Left lung (tissue), 10 donors: ENCODE results near the gene DAGLA. TPM values are rescaled to one million over a fixed set of nuclear protein-coding genes. Genes with fewer than 3 reads are reported as not detected.

ENCODE experiments used
- ATAC-seq: fragments of 200-7000 bp; cut with Tn5 transposase; one replicate; pipeline ENCODE4 v1.9.1; 2020; ENCODE audit warnings: moderate library complexity
- DNase-seq, 4 donors: peaks; one replicate each; pipeline ENCODE4 v3.0.0-alpha.2; 2013 to 2020
- H3K27ac ChIP-seq, 2 donors: fragments of 200-600 bp; sonication (generic) in 1 of 2; one replicate each; pipeline versions ENCODE4 v1.5.0 to v1.8.0; 2020 to 2021
- H3K27me3 ChIP-seq, 2 donors: fragments of 200-600 bp; sonication (generic) in 1 of 2; one replicate each; pipeline versions ENCODE4 v1.5.0 to v1.8.0; 2020 to 2021
- H3K36me3 ChIP-seq, 2 donors: fragments of 200-600 bp; sonication (generic) in 1 of 2; one replicate each; pipeline versions ENCODE4 v1.5.0 to v1.8.0; 2020 to 2021
- H3K4me1 ChIP-seq, 2 donors: fragments of 200-600 bp; one replicate each; pipeline ENCODE4 v1.8.0; 2021
- H3K4me3 ChIP-seq, 2 donors: fragments of 200-600 bp; sonication (generic) in 1 of 2; one replicate each; pipeline versions ENCODE4 v1.5.0 to v1.8.0; 2020 to 2021; ENCODE audit warnings: mild to moderate bottlenecking in 1 of 2
- H3K9me3 ChIP-seq, 2 donors: fragments of 200-600 bp; sonication (generic) in 1 of 2; one replicate each; pipeline versions ENCODE4 v1.5.0 to v1.8.0; 2020 to 2021
- CTCF ChIP-seq, 2 donors: fragments of 200-600 bp; sonication (generic) in 1 of 2; IDR thresholded peaks; one replicate each; pipeline versions ENCODE4 v1.5.0 to v1.8.0; 2021; ENCODE audit warnings: antibody characterized with exemption in 2 of 2
- intact Hi-C, 2 donors: fragments of 100-400 bp; cut with DNase I; formaldehyde crosslinking; loops; one replicate each; pipeline versions ENCODE4 v1.11.2 to v1.14.2; 2022
- polyA plus RNA-seq, 6 donors: library from polyadenylated mRNA; unstranded; fragments of 120-200 nt; gene quantifications; one replicate each; pipeline ENCODE4 v1.2.1, GENCODE V29; 2013; ENCODE audit not compliant: insufficient read length in 6 of 6
- total RNA-seq, 2 donors: library from RNA; stranded (reverse); fragmentation: NEBNext Ultra II Directional; extraction: Animal tissue kit (Norgen Biotek cat#: 25700); gene quantifications; one replicate each; pipeline ENCODE4 v1.2.1, GENCODE V29; 2021
- donor health status: DM: no; HTN: yes; CAD: no.
- donor health status: DM: no; HTN: no; CAD: no.

The DAGLA gene
- total and polyA plus RNA-seq, 8 donors, result 2.2 to 4.3 (median 3.8) TPM

GRCh38 chr11:61776561-61777075, 96.4 kb downstream of the DAGLA start:
- peak in 2 of 4 donors; percentile 51 to 77 for DNase-seq
- intact Hi-C loops, result no loop called here
- ATAC-seq, result peak; percentile 51
- Histone ChIP-seq H3K27ac (no peak overlapping the region), H3K4me1 (peaks cover 0 to 19% of the 10 kb centered on the region in 2 donors), H3K27me3 (peaks cover 0 to 15% of the 10 kb centered on the region in 2 donors), H3K4me3 (no peak overlapping the region), H3K36me3 (no peaks in the 10 kb centered on the region), H3K9me3 (no peaks in the 10 kb centered on the region)
- peak; percentile 38 to 68 for TF ChIP-seq CTCF (IDR thresholded peaks at IDR 0.05)

- intact Hi-C loops, result no loop called here
- no peaks in the 10 kb centered on the region for H3K9me3 ChIP-seq
- DNase-seq, result peak in 1 of 4 donors; percentile 91
- no peak overlapping the region for H3K27ac ChIP-seq
- peaks cover 0 to 13% of the 10 kb centered on the region in 2 donors for H3K4me1 ChIP-seq
- no peak for TF ChIP-seq CTCF (IDR thresholded peaks at IDR 0.05)
- no peaks in the 10 kb centered on the region for H3K36me3 ChIP-seq
- ATAC-seq, result peak; percentile 25
- H3K27me3 ChIP-seq, result peaks cover 0 to 15% of the 10 kb centered on the region in 2 donors
- peak overlapping the region in 1 of 2 donors; percentile 11 for H3K4me3 ChIP-seq
Observed at GRCh38 chr11:61777234-61778090, 97.3 kb downstream of the DAGLA start.

GRCh38 chr11:61778357-61778886, 98.2 kb downstream of the DAGLA start:
- H3K4me3 ChIP-seq, result no peak overlapping the region
- TF ChIP-seq CTCF (IDR thresholded peaks at IDR 0.05), result no peak
- no peaks in the 10 kb centered on the region for H3K9me3 ChIP-seq
- peaks cover 0 to 15% of the 10 kb centered on the region in 2 donors for H3K27me3 ChIP-seq
- no peaks in the 10 kb centered on the region for H3K36me3 ChIP-seq
- DNase-seq, result peak in 1 of 4 donors; percentile 16
- peaks cover 0 to 8% of the 10 kb centered on the region in 2 donors for H3K4me1 ChIP-seq
- intact Hi-C loops, result no loop called here
- no peak for ATAC-seq
- no peak overlapping the region for H3K27ac ChIP-seq

GRCh38 chr11:61778920-61779650, 98.9 kb downstream of the DAGLA start:
- Histone ChIP-seq H3K4me1 (peaks cover 0 to 8% of the 10 kb centered on the region in 2 donors), H3K27me3 (peaks cover 0 to 15% of the 10 kb centered on the region in 2 donors), H3K9me3 (no peaks in the 10 kb centered on the region), H3K4me3 (no peak overlapping the region), H3K36me3 (peaks cover 0 to under 1% of the 10 kb centered on the region in 2 donors), H3K27ac (no peak overlapping the region)
- intact Hi-C loops, result no loop called here
- ATAC-seq (no peak), DNase-seq (peak in 1 of 4 donors; percentile 60)
- no peak for TF ChIP-seq CTCF (IDR thresholded peaks at IDR 0.05)
